ENCODE data around the gene RGS10. TPM values are rescaled to one million over a fixed set of nuclear protein-coding genes. Genes with fewer than 3 reads are reported as not detected.

The RGS10 gene
- total and polyA plus RNA-seq, 2 of the 8 experiments (the other 6 are each of a cell fraction or from before 2014, with no cell fraction given): 5.5 to 13.1 TPM

- Histone ChIP-seq H3K23me2 (ENCODE audit: low read depth, low read length) (peaks cover 19% of the 10 kb centered on the region), H3K9me3 (ENCODE audit: insufficient read depth in 2 of 2, low read depth in 1 of 2, low read length in 1 of 2) (no peaks in the 10 kb centered on the region), H4K20me1 (replicated peaks in 1 of 2; ENCODE audit: control insufficient read depth in 1 of 2, insufficient read depth in 2 of 2, low read length in 2 of 2) (peaks cover 0 to 7% of the 10 kb centered on the region in 2 experiments), H2BK5ac (ENCODE audit: low read depth, low read length) (no peak overlapping the region), H4K91ac (replicated peaks; ENCODE audit: insufficient read length, low read length) (no peak overlapping the region), H3K56ac (replicated peaks; ENCODE audit: insufficient read length, low read depth, low read length) (no peak overlapping the region), H3K4me2 (ENCODE audit: insufficient read depth in 1 of 2, low read depth in 2 of 2, low read length in 2 of 2) (no peak overlapping the region), H3K18ac (ENCODE audit: extremely low read depth, low read length) (no peak overlapping the region), H4K8ac (ENCODE audit: extremely low read depth, insufficient read depth, low read length) (no peak overlapping the region), H2BK12ac (ENCODE audit: low read depth, low read length) (no peak overlapping the region), H2BK120ac (replicated peaks; ENCODE audit: low read depth, low read length) (no peak overlapping the region), H3K79me2 (ENCODE audit: control insufficient read depth in 1 of 2, insufficient read depth in 2 of 2, low read length in 2 of 2) (no peaks in the 10 kb centered on the region), H2AK5ac (ENCODE audit: low read depth, low read length) (no peak overlapping the region), H3K27ac (ENCODE audit: low read depth, low read length) (no peak overlapping the region), H3K79me1 (ENCODE audit: low read depth, low read length) (no peaks in the 10 kb centered on the region), H2AFZ (ENCODE audit: low read length) (no peak overlapping the region), H3K27me3 (replicated peaks in 1 of 4; ENCODE audit: control insufficient read depth in 3 of 4, extremely low read depth in 1 of 4, insufficient read depth in 3 of 4, low read length in 3 of 4) (peaks cover 17 to 44% (median 28%) of the 10 kb centered on the region in 4 experiments), H2BK20ac (ENCODE audit: low read length) (no peak overlapping the region), H3K4me1 (replicated peaks in 1 of 4; ENCODE audit: control insufficient read depth in 3 of 4, insufficient read depth in 4 of 4, low read length in 3 of 4) (peaks cover 2 to 14% (median 8%) of the 10 kb centered on the region in 4 experiments; a peak in 6 of 7 replicates), H3K23ac (ENCODE audit: insufficient read length) (no peak overlapping the region), H3K4me3 (ENCODE audit: extremely low read depth in 1 of 4, insufficient read depth in 2 of 4, low read depth in 3 of 4, low read length in 4 of 4) (no peak overlapping the region), H3K36me3 (ENCODE audit: control insufficient read depth in 2 of 4, insufficient read depth in 4 of 4, low read length in 3 of 4) (no peaks in the 10 kb centered on the region; a peak in 1 of 8 replicates), H3K14ac (ENCODE audit: insufficient read length) (no peak overlapping the region), H3K4ac (replicated peaks; ENCODE audit: insufficient read length, low read depth, low read length) (no peak overlapping the region), H4K5ac (ENCODE audit: insufficient read length, low read depth, low read length) (no peak overlapping the region), H2BK15ac (ENCODE audit: low read length) (no peak overlapping the region), H3K9ac (replicated peaks in 1 of 4; ENCODE audit: extremely low read depth in 1 of 4, low read depth in 3 of 4, low read length in 3 of 4) (no peak overlapping the region)
- DNase-seq (ENCODE audit: low read depth in 1 of 2, low spot score in 2 of 2): no peak
- 83% methylated on average over 4 of the region's 4 CpGs; no CpG with 5 or more reads in 1 of the 2 experiments for WGBS, 2 experiments (ENCODE audit: extremely low coverage in 1 of 2, insufficient coverage in 1 of 2, insufficient read length in 1 of 2, insufficient replicate concordance in 2 of 2, low coverage in 1 of 2, low lambda C conversion rate in 2 of 2, missing lambda C conversion rate in 1 of 2)
- FAIRE-seq: no peak
- no peak for TF ChIP-seq SAP30 (IDR thresholded peaks at IDR 0.05; ENCODE audit: insufficient read depth, insufficient replicate concordance, low read length)
- TF ChIP-seq BRCA1 (IDR thresholded peaks at IDR 0.05; ENCODE audit: low read depth, low read length): no peak
- TF ChIP-seq POLR2AphosphoS5 (IDR thresholded peaks at IDR 0.05; ENCODE audit: low read depth, low read length): no peak
- no peak for TF ChIP-seq KDM5A (IDR thresholded peaks at IDR 0.05; ENCODE audit: low read length)
- TF ChIP-seq PHF8 (conservative IDR thresholded peaks at IDR 0.05; ENCODE audit: low read depth, low read length): no peak
- TF ChIP-seq SIRT6 (IDR thresholded peaks at IDR 0.05; ENCODE audit: low read length): no peak
- TF ChIP-seq TEAD4 (IDR thresholded peaks at IDR 0.05; ENCODE audit: low read depth, low read length): no peak
- TF ChIP-seq CTBP2 (IDR thresholded peaks at IDR 0.05; ENCODE audit: borderline replicate concordance, insufficient read depth, insufficient read length, low read length): no peak
- no peak for TF ChIP-seq YY1 (IDR thresholded peaks at IDR 0.05; ENCODE audit: low read depth, low read length)
- TF ChIP-seq SP2 (IDR thresholded peaks at IDR 0.05; ENCODE audit: low read length): no peak
- TF ChIP-seq CREB1 (IDR thresholded peaks at IDR 0.05): no peak
- ChIA-PET POLR2A (ENCODE audit: partially characterized antibody) (no interaction called here), CTCF (ENCODE audit: partially characterized antibody) (interaction anchor here (0.7 to 1.4 kb wide), 3 partner anchors 10 to 233 kb away, joined by 3 to 4 read pairs (median 3); no protein-coding TSS in a partner anchor)
These were observed 2.5 kb downstream of the RGS10 start for GRCh38 chr10:119540038-119540437.

All from H1 (cell line).